Muscle of arm (tissue), 12 donors: Measurements from ENCODE around the gene TUBGCP3. TPM values are rescaled to one million over a fixed set of nuclear protein-coding genes. Genes with fewer than 3 reads are reported as not detected.

Experiments
- DNase-seq: peaks from one replicate; pipeline ENCODE4 v3.0.0-alpha.2; 2013
- polyA plus RNA-seq, 12 donors: library from polyadenylated mRNA; unstranded; fragments of 120-200 nt; gene quantifications; one replicate each; pipeline ENCODE4 v1.2.1, GENCODE V29; 2013; ENCODE audit not compliant: insufficient read length in 12 of 12

The TUBGCP3 gene
- polyA plus RNA-seq, 12 donors: 15.5 to 26.6 (median 19.2) TPM; not detected in 1

DNA sequence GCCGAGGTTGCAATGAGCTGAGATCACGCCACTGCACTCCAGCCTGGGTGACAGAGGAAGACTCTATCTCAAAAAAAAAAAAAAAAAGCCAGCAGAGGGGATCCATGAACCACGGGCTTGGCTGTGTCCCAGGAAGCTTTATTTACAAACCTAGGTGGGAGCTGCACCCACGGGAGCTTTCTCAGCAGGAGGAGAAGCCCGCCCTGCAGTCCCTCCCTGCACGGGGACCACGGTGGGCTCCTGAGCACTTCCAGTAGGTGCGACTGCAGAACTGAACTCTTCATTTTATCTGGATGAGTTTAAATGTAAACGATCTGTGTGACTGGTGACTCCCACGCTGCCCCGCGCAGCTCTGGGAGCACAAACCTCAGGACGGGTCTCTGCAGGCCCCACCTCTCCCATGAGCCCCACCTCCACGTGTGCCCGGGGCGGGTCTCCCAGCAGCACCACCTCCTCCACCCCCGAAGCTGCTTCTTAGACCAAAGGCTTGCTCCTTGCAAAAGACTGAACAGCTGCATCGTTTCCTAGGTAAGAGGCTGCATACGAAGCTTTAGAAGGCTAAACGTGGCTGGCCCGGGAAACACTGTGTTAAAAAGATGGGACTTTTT lies 145.4 kb downstream of the TUBGCP3 start:
- no peak for DNase-seq

DNA sequence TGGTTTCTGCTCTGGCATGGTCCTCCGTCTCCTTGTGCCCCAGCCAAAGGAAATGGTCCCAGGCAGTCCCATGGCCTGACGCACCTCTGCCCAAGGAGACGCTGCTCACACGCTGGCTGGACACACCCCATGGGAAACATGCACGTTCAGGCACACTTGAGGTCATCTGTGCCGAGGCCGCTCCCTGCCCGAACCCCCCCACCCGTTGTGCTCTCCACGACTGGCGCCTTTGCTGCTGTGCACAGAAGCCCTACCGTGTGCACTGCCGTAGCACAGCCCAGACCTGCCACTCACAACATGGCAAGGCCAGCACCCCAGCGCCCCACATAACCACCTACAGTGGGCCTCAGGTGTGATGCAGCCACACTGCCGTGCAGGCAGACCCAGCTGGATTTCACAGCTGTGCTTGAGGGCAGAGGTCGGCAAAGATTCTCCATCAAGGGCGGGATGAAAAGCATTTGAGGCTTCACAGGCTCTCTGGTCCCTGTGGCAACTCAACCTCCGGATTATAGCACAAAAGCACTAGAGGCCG lies 146.1 kb downstream of the TUBGCP3 start:
- no peak for DNase-seq

- DNase-seq: no peak
Observed at GRCh38 chr13:112441226-112441625, 146.7 kb downstream of the TUBGCP3 start.

- no peak for DNase-seq
Observed at GRCh38 chr13:112438515-112438914, 149.4 kb downstream of the TUBGCP3 start.

- no peak for DNase-seq
Observed at GRCh38 chr13:112438094-112438493, 149.9 kb downstream of the TUBGCP3 start.

DNA sequence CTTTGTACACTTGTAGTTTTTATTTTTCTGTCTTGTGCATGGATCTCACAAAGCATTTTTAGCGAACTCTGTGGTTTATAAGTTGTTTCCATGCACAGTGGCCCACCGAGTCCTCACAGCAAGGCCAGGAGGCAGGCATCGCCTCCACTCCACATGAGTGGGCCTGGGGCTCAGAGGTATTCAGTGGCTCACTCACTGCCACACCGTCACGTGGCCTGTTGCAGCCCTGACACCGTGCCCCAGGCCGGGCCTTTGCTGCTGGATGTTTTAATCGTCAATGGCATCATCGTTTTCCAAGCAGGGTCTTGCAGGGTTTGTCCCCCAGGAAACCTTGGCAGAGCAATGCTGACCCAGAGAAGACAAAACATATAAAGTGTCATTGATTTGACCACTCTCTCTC lies 152.0 kb downstream of the TUBGCP3 start:
- no peak for DNase-seq

Other genes starting within 250 kb of the TUBGCP3 start
- not detected for gene SPACA7, start 211.8 kb downstream of the TUBGCP3 start, polyA plus RNA-seq
- 10 to 100 TPM in 11 of 12 donors, not detected in 1; 16.4 to 38.1 (median 22.5) TPM for gene ATP11A, start 101.9 kb upstream of the TUBGCP3 start, polyA plus RNA-seq